NCI-H526 (cell line): ENCODE data around the gene LZTS3.
"Not testable (repeated sequence)": the region's sequence is repeated elsewhere in the genome, so short reads cannot be mapped to it uniquely, and the experiment has no call there.

Experiments used
- DNase-seq, 2 experiments: peaks; one replicate each; lab custom pipeline; 2025; lab: John Stamatoyannopoulos, UW

Gene LZTS3

GRCh38 chr20:3135507-3136070 is 37.8 kb downstream of the LZTS3 start:
- no peak for DNase-seq

- DNase-seq = no peak
These were observed 39.2 kb downstream of the LZTS3 start for GRCh38 chr20:3134151-3134550.

GRCh38 chr20:3133155-3133554 is 40.2 kb downstream of the LZTS3 start:
- no peak for DNase-seq

- DNase-seq = no peak
These were observed 43.2 kb downstream of the LZTS3 start for GRCh38 chr20:3130051-3130600.

GRCh38 chr20:3129094-3129493 is 44.3 kb downstream of the LZTS3 start:
- no peak for DNase-seq

GRCh38 chr20:3128275-3128984 is 44.9 kb downstream of the LZTS3 start:
- no peak for DNase-seq

GRCh38 chr20:3126527-3126859 is 46.9 kb downstream of the LZTS3 start:
- DNase-seq = no peak

GRCh38 chr20:3125776-3126526 is 47.4 kb downstream of the LZTS3 start:
- DNase-seq = not testable (repeated sequence)

- DNase-seq = not testable (repeated sequence)
These were observed 48.4 kb downstream of the LZTS3 start for GRCh38 chr20:3124773-3125560.

GRCh38 chr20:3124163-3124562 is 49.2 kb downstream of the LZTS3 start:
- not testable (repeated sequence) for DNase-seq

- no peak for DNase-seq
These were observed 49.8 kb downstream of the LZTS3 start for GRCh38 chr20:3123542-3123941.

- no peak for DNase-seq
These were observed 51.3 kb downstream of the LZTS3 start for GRCh38 chr20:3121955-3122610.

GRCh38 chr20:3121271-3121911 is 52.0 kb downstream of the LZTS3 start:
- DNase-seq = no peak

- no peak for DNase-seq
These were observed 54.3 kb downstream of the LZTS3 start for GRCh38 chr20:3119044-3119443.

GRCh38 chr20:3117839-3118379 is 55.4 kb downstream of the LZTS3 start:
- DNase-seq = not testable (repeated sequence)

GRCh38 chr20:3116341-3116740 is 57.0 kb downstream of the LZTS3 start:
- no peak for DNase-seq

GRCh38 chr20:3115190-3116107 is 57.9 kb downstream of the LZTS3 start:
- DNase-seq = peak; percentile 31 to 74
